DMS114 treated with DMSO at 0.1 percent for 48 hours (cell line): ENCODE results near the gene ADAM19.

Experiments used
- DNase-seq: peaks from one replicate; lab custom pipeline; 2025; ENCODE audit not compliant: unreplicated experiment; lab: John Stamatoyannopoulos, UW

The ADAM19 gene

DNA sequence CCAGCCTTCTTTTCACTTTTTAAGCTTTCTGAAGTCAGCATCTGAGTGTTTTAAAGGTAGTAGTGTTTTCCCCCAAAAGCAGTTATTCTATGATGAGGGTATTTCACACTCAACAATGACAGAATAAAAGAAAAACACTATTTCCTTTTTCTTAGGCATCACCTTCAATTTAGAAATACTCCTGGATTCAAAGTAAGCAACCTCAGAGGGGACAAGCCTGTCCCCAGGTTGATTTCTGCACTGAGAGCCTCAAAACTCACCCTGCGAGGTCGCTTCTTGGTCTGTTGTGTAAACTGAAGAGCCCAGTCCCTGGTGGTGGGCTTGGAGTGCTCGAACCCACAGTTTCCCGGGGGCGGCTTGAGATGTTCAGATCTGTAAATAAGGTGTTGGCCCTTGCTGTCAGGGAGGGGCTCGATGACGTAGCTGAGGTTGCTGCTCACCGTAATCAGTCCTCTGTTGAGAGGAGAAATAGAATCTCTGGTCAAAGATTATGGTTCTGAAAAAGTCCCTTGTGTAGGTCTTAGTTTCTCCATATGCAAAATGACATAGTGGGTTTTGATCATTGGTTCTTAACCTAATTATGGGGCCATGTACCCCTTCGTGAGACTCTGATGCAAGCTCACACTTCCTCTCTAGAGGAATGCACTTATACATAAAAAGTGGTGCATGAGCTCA is 55.9 kb downstream of the ADAM19 start:
- DNase-seq: no peak

DNA sequence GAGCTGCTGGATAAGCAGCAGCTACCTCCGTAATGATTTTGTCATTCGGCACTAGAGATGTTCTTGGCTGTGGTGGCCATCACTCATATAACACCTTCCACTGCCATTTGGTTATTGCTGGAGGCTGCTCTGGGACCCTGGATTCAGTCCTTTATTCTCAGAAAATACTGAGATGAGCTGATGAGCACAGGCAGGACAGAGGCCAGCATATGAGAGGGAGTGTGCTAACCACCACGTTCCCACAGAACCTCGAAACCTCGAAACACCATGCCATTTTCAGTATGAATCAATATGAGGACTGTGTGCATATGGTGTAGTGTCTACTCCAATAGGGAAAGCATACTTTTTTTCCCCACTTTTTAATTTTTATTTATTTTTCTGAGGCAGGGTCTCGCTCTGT is 56.6 kb downstream of the ADAM19 start:
- DNase-seq: no peak

DNA sequence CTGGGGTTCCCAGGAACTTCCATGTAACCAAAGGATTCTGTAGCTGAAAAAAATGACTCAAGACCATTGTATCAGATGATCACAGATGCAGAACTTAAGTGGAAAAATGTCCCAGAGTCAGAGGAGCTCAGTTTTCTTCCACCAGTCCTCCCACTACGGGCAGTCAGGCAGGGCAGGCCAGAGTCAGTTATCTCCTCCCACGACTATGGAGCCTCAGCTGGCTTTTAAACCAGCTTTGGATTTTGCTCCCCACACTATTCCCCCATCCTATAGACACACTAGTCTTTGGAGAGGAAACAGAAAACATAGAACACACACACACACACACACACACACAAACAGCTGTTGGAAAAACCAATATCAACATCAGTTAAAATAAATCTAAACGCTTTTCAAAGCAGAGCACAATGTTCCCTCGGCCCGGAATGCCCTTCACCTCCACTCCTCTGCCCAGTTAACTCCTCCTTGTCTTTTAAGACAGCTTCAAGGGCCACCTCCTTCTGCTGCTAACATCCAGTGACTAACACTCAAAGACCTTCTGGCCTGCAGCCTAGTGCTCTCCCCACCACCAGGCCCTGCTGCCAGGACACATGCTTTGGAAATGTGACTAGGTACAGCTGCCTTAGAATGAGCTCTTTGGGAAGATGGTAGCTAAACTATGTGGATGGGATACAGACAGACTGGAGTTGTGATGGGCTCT is 58.8 kb downstream of the ADAM19 start:
- no peak for DNase-seq

DNA sequence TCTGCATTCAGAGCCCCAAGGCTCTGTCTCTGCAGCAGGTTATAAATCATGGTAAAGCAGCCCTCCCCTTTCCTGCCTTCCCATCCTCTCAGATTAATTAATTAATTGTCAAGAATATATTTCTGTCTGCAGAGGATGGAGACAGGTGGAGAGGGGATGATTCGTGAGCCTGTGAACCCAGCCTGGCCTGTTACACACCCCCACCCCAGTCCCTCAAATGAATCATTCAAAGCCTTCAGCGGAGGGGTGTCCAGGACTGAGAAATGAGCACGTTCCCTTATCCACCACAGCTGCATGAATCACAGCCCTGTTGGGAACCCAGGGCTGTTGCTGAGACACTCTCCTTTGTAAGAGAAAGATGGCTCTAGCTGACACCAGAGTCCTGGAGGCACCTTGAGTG is 59.6 kb downstream of the ADAM19 start:
- no peak for DNase-seq

DNA sequence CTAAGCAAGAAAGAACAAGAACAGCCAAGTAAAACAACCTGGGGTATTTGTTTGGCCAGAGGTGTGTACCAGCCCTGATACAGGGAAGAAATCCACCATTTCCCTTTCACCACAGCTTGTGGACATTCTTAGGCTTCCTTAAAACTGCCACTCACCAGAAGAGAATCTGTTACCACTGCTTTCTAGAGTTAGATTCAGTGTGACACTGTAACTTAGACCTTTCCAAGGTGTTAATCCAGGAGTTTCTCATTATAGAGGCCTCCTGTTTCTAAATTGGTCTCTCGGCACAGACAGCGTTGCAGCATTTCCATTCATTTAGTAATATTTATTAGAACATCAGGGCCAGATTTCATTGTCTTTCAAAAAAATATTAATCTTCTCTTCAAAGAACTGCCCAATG is 60.6 kb downstream of the ADAM19 start:
- DNase-seq: no peak

DNA sequence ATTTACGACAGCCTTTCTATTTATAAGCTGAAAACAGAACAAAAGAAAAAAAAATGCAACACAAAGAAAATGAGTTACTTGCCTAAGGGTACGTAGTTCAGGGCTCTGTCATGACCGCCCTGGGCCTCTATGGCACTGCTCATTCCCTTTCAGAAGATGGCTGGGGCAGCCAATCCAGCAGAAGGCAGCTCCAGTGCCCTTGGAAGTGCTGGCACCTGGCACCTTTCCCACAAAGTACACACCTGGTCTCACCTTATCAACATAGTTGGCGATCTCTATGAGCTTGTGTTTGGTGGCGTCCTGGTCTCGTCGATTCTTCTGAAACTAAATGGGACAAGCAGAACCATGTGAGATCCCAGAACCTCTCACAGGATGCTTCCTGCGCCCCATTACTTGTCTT is 62.4 kb downstream of the ADAM19 start:
- no peak for DNase-seq

DNA sequence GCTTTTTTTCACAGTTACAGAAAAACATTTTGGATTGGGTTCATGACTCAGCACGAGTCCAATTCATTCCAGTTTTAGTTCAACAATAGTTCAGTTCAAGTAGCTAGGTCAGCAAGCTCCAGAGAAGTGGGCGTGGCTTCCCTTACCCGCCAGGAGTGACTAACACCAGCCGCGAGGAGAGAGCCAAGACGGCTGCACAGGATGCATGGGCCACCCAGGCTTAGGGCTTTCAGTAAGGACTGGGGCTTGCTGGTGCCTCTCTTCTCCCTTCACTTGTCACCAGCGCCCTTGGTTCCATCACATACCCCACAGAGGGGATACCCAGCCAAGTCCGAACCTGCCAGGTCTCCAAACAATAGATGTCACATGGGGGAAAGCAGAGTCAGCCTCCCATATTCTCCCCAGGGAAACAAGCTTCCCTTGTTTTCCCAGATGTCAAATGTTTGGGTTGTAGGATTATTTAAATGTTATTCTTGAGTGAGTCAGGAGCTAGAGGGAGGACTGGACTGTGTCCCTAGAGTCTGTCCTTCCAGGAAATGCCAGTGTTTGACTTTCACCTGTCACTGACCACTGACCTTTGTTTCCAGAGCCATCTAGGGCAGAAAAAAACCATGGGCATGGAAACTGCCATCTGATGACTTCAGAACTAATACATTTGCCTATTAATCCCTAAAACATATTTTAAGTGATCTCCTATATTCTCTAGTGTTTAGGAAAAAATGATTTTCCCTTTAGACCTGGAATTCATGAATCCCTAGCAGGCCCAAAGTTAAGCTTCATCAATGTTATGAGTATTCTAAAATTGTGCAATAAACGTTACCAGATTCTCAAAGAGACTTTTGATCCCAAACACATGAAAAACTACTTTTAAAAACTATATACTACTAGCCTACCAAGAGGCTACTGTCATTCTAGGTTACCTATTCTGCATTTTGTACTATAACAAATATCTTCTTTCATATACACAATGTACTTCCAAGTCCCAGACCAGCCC is 63.6 kb downstream of the ADAM19 start:
- no peak for DNase-seq

DNA sequence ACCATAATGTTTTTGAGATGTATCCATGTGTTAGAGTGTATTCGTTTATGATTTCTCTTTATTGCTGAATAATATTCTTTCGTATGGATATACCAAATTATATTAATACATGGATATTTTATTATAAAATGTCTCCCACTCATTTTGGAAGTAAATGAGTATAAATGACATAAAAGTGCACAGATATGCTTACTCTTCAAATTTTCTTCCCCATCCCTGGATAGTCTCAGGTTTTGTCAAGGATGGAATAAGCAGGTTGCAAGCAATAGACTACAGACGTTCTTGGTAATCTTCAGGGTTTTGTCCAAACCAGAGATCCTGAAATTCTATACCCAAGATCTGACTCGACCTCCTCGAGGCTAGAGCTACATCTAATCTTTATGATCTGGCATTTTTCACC is 64.9 kb downstream of the ADAM19 start:
- no peak for DNase-seq

DNA sequence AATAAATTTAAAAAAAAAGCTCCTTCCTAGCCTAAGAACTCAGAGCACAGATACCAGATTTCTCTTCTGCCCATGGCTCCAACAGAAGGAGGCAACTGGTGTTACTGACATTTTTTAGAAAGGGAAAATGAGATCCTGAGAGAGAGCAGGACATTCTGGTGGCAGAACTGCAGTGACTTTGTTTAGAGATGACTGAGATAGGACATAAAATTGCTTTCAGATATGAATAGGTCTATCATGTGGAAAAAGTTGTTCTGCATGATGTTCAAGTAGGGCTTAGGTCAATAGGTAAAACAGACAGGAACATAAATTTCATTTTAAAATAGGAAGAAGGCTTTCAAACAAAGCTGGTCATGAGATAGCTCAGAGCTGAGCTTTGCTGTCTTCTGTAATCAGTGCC is 66.0 kb downstream of the ADAM19 start:
- DNase-seq: no peak

DNA sequence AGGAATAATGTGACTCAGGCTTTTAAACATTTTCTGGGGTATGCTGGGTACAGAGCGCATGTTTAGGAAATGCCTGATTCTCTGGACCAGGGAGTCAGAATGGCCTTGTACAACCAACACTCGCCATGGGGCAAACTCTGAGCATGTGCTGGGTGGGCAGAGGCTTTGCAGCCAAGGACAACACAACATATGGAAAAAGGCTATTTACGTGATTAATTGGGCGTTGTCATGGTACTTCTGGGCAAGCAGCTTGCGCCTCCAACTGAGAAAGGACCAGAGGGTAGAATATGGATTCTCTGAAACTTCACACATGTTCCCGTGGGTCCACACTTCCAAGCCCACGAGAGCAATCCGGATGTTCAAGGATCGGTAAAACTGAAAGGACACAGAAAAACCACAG is 66.5 kb downstream of the ADAM19 start:
- DNase-seq: no peak

DNA sequence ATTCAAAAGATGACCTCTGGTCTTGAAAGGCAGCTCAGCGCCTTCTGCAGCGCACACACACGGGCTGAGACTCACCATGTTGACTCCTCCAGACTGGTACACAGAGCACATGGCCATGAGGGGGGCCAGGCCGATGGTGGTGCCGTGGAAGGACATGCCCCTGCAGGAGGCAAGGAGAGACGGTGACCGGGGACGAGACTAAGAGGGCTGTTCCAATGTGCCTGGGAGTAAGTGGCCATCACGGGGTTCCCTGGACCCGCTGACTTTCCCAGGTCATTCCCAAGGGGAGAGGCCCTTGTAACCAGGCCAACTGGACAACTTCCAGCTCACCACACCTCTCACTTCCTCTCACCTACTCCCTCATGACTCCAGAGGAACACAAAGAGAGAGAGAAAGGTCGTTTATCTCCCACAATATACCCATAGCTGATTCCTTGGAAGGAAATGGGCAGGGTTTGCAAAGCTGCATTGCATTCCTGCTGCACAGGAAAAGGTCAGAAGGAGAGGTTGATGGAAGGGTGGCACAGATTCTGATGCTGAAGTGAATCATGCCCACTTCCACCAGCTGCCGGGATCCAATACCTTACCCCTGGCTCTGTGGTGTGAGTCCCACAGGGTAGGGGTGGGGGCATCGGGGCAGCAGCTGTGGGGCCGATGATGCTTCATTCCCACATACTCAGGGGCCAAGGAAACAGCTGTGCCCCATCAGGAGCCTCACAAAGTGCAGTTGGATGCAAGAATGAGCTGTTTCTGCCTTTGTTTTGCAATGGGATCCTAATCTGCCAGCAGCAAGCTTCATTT is 68.4 kb downstream of the ADAM19 start:
- DNase-seq: no peak

DNA sequence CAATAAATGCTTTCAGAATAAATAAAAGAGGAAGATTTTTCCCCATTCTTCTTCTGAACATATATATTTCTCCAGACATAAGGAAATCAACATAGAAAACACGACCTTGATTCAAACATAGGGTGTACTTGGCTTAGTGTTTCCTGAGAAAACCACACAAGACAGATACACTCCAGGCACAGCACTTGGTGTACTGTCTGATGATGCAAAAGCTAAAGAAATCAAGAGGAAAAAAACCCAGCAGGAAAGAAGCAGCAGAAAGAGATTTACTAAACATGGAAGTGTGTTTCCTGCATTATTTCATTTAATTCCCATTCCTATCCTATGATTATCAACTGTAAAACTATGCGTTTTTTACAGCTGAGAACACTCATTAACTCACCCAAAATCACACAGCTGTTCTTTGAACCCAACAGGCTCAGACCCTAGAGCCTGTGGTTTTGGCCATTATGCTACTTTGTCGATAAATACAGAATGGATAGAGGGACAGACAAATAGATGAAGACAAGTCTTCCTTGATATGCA is 69.4 kb downstream of the ADAM19 start:
- DNase-seq: no peak

DNA sequence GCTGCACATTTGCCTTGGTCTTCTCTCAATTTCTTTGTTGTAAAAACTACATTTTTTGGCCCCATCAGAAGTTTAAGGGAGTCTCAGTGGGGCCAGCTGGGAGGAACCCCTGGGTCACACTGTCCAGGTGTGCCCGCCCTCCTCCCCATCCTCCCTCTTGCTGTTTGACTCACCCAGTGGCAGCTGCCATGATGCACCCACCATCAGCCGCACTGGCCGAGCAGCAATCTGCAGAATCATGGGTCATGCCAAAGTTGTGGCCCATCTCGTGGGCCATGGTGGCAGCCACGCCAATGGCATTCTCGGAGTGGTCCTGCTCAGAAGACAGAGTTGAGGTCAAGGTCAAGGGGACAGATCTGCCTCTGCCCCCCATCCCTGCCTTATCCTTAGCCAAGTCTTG is 70.1 kb downstream of the ADAM19 start:
- DNase-seq: no peak

DNA sequence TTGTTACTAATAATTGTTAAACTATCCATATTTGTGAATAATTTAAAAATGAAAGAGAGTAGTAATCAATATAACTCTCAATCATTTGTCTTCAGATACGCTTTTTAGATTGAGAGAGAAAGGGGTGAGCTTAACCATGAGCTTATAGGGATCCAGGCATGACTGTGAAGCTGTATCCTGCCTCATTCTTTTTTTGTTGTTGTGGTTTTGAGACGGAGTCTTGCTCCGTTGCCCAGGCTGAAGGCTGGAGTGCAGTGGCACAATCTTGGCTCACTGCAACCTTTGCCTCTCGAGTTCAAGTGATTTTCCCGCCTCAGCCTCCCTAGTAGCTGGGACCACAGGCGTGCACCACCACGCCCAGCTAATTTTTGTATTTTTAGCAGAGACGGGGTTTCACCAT is 71.5 kb downstream of the ADAM19 start:
- no peak for DNase-seq

DNA sequence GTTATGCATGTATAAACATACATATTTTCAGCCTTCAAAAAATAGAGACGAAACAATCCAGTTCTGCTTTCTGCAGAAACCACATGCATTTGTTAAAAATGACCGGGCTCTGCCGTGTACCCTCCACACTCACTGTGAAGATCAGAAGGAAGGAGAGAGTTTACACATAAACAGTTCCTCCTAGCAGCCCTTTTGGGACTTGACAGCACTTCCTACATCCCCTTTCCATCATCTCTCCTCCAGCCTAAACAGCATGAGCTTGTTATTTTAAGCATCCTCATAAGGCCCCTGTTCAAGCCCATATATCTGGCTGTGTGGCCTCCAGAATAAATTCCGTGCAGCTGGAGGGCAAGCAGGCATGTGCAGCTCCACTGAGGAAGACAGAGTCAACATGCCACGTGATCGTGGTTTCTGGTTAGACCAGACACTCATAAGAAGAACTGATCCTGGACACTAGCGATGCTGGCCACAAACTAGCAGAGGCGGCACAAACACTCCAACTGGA is 73.4 kb downstream of the ADAM19 start:
- no peak for DNase-seq

DNA sequence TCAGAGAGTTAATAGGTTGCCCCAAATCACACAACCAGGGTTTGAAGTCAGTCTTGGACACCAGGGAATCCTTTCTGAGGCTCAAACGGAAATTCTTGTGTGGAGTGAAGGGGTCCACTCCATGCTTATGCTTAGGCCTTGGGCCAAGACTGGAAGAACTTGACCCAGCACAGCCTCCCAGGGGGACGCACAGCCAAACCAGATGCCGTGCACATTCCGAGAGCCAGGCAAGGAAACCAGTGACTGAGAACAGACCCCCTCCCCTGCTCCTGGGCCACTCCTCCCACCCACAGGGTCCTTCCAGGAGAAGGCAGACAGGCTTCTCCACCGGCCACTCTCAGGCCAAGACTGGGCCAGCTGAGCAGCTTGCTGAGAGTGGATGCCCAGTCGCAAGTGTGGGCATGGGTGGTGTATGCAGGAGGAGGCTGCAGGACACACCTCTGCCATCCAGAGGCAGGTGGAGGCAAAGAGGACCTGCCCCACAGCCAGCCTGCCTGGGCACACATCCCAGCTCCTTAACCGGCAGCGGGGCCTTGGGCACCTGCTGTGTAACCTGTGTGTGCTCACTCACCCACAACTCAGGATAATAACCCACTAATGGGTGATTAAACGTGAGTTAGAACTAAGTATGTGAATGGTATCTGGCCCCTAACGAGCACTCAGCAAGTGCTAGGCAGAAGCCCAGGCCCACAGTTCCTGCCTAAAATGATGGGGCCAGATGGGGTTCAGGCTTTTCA is 77.5 kb downstream of the ADAM19 start:
- no peak for DNase-seq

DNA sequence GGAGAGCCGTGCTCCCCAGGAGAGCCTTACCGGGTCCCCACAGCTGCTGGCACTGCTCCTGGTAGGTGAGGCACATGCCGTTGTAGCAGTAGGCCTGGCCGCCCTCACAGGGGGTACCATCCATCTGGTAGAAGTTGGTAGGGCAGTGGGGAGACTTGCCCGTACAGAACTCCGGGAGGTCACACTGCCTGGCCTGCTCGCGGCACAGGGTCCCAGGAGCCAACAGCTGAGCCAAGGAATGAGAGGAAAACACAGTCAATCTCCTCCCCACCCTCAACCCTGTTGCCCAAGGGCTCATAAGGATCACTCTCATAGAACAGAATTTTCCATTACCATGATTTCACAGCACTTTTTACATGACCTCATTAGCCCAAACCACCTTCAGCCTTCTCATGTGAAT is 78.7 kb downstream of the ADAM19 start:
- DNase-seq: no peak

DNA sequence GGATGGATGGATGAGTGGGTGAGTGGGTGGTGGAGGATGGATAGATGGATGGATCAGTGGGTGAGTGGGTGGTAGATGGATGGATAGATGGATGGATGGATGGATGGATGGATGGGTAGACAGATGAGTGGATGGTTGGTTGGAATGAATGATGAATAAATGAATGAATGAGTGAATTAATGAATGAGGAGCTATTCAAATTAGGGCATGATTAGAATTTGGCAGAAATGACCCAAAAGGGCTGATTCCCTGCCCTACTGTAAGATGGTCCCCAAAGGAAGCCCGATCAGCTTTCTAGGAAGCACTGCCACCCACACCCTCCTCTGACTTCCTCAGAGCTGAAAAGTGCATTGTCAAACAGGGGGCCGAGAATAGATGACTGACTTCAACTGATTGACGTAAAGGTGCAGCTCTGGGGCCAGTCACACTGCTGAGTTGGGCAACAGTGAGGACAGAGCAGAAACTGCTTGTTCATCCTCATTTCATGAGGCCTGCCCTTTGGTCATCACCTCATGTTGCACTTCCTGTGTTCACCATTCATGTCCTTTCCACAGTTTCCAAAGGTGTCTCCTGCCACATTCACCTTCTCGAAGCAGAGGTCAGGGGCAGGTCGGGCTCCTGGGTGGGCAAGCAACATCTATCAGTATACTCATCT is 81.3 kb downstream of the ADAM19 start:
- no peak for DNase-seq

DNA sequence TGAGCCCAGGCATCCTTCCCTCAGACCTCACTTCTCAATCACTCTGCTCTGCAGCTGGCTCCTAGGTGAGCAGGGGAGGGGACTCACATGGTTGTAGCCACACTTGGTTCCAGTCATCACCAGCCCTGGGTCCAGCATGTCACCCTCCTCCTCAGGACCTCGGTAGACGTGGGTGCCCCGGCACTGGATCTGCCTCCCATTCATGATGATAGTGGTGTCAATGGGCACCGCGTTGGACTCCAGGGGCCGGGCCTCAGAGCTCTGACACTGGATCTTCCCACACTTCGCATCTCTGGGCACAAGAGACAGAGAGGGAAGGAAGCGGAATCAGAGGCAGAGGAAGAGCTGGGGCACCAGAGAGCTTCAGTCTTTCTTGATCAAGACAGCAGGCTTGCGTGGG is 82.7 kb downstream of the ADAM19 start:
- DNase-seq: no peak
